Hematopoietic multipotent progenitor cell treated with erythropoietin and hydrocortisone succinate and interleukin-3 and kit ligand, for 15 days (in vitro differentiated cells): ENCODE results near the gene GFRA4.
"Not testable (repeated sequence)": the region's sequence is repeated elsewhere in the genome, so short reads cannot be mapped to it uniquely, and the experiment has no call there.

Source experiments
- DNase-seq: peaks from one replicate; pipeline ENCODE4 v3.0.0-alpha.2; 2015; ENCODE audit warnings: low spot score

The GFRA4 gene

GRCh38 chr20:3615171-3615840, 47.9 kb downstream of the GFRA4 start:
- DNase-seq: not testable (repeated sequence)

DNA sequence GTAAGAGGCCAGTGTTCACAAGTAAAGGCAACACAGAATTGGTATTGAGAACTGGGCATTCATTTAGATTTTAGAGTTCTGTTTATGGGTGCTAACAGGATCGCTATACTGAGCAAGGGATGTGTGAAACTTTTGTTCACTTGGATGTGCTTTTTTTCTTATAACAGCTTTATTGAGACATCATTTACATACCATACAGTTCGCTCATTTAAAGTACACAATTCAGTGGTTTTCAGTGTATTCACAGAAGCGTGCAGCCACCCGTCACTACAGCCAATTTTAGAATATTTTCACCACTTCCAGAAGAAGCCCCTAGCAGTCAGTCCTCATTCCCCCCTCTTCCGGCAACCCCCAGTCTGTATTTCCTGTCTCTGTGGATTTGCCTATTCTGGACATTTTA, 48.7 kb downstream of the GFRA4 start:
- no peak for DNase-seq

- no peak for DNase-seq
Measured at GRCh38 chr20:3613821-3614440, 49.3 kb downstream of the GFRA4 start.

- DNase-seq: no peak
Measured at GRCh38 chr20:3612795-3613572, 50.2 kb downstream of the GFRA4 start.

DNA sequence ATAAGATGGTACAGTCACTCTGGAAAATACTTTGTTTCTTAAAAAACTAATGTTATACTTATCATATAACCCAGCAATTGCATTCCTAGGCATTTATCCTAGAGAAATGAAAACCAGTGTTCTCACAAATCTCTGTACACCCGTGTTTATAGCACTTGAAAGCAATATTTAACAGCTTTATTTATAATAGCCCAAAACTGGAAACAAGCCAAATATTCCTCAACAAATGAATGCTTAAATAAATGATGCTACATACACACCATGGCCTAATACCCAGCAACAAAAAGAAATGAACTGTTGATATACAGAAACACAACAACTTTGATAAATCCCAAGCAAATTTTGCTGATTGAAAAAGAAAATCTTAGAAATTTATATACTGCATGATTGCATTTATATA, 51.3 kb downstream of the GFRA4 start:
- DNase-seq: no peak
